GM23338 (cell line): Measurements from ENCODE around the gene PUDP. TPM values are rescaled to one million over a fixed set of nuclear protein-coding genes. Genes with fewer than 3 reads are reported as not detected.

Experiments
- CREB1 ChIP-seq: fragments of 250-450 bp; sonication (Bioruptor Pico); IDR thresholded peaks from 2 replicates; pipeline ENCODE4 v1.5.0; 2020; ENCODE audit warnings: low read depth, mild to moderate bottlenecking, moderate library complexity
- EZH2phosphoT487 ChIP-seq: fragments of 200-600 bp; sonication (generic); IDR thresholded peaks from one replicate; pipeline ENCODE4 v1.8.1; 2018; ENCODE audit warnings: antibody characterized with exemption; ENCODE audit not compliant: unreplicated experiment
- NANOG ChIP-seq: IDR thresholded peaks from 2 replicates; pipeline ENCODE4 v1.6.1; 2016; ENCODE audit warnings: antibody characterized with exemption, borderline replicate concordance
- POLR2AphosphoS5 ChIP-seq: IDR thresholded peaks from 2 replicates; pipeline ENCODE4 v1.6.1; 2016; ENCODE audit warnings: antibody characterized with exemption, low read depth
- STAT1 ChIP-seq: IDR thresholded peaks from one replicate; pipeline ENCODE4 v1.6.1; 2016; ENCODE audit warnings: antibody characterized with exemption; ENCODE audit not compliant: unreplicated experiment
- ZNF331 ChIP-seq: fragments of 250-450 bp; sonication (Bioruptor Pico); IDR thresholded peaks from 2 replicates; pipeline ENCODE4 v1.5.0; 2020; ENCODE audit warnings: low read depth, mild to moderate bottlenecking, moderate library complexity
- ZNF462 ChIP-seq: fragments of 250-450 bp; sonication (Bioruptor Pico); IDR thresholded peaks from 2 replicates; pipeline ENCODE4 v1.5.0; 2020; ENCODE audit warnings: mild to moderate bottlenecking, moderate library complexity
- polyA plus RNA-seq: library from polyadenylated mRNA; unstranded; fragments of >200 nt; fragmentation: Nextera tagmentation; extraction: Ambion mirVana; gene quantifications from 2 replicates; pipeline ENCODE4 v1.2.1, GENCODE V29; 2016
- total RNA-seq: library from RNA; depleted of rRNA; stranded (reverse); fragments of >200 nt; shearing (Covaris generic); gene quantifications from 2 replicates; pipeline ENCODE4 v1.2.3, GENCODE V29; 2014
- TF ChIP-seq, protein P1 (sequence below), 2 experiments: fragments of 200-600 bp in 1 of 2; sonication (generic) in 1 of 2; conservative IDR thresholded peaks; 2 replicates each; pipeline versions ENCODE4 v1.5.1 to v1.6.1; 2016 to 2017; ENCODE audit warnings: antibody characterized with exemption in 2 of 2, low read depth in 2 of 2, mild to moderate bottlenecking in 2 of 2, moderate library complexity in 1 of 2

PUDP gene
- total and polyA plus RNA-seq, 2 experiments from 2014 or later: 17.2 to 22.4 TPM

- TF ChIP-seq ZNF462 (CRISPR knock-in tag) (no peak), CREB1 (CRISPR knock-in tag) (no peak), ZNF331 (CRISPR knock-in tag) (no peak), POLR2AphosphoS5 (no peak), STAT1 (no peak), NANOG (no peak), EZH2phosphoT487 (no peak)
- TF ChIP-seq, protein P1, sequence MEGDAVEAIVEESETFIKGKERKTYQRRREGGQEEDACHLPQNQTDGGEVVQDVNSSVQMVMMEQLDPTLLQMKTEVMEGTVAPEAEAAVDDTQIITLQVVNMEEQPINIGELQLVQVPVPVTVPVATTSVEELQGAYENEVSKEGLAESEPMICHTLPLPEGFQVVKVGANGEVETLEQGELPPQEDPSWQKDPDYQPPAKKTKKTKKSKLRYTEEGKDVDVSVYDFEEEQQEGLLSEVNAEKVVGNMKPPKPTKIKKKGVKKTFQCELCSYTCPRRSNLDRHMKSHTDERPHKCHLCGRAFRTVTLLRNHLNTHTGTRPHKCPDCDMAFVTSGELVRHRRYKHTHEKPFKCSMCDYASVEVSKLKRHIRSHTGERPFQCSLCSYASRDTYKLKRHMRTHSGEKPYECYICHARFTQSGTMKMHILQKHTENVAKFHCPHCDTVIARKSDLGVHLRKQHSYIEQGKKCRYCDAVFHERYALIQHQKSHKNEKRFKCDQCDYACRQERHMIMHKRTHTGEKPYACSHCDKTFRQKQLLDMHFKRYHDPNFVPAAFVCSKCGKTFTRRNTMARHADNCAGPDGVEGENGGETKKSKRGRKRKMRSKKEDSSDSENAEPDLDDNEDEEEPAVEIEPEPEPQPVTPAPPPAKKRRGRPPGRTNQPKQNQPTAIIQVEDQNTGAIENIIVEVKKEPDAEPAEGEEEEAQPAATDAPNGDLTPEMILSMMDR (conservative IDR thresholded peaks at IDR 0.05; ENCODE audit: low read depth in 2 of 2): no peak
Measured at GRCh38 chrX:7083468-7084396, 64.2 kb downstream of the PUDP start (continued).
